Activated CD8-positive, alpha-beta memory T cell treated with anti-CD3 and anti-CD28 coated beads for 4 hours (primary cell): ENCODE results near the gene ACAP1.
A peak's percentile ranks its signal among the peaks of the same experiment; 100 is the strongest.
"Not testable (repeated sequence)": the region's sequence is repeated elsewhere in the genome, so short reads cannot be mapped to it uniquely, and the experiment has no call there.

Experiments
- DNase-seq, 2 donors: peaks; one replicate each; pipeline ENCODE4 v3.0.0-alpha.2; 2020; ENCODE audit warnings: low read depth in 2 of 2

ACAP1 gene

GRCh38 chr17:7328840-7329373, 7.4 kb upstream of the ACAP1 start, which contains the start of gene NEURL4:
NEURL4 (minus strand) TSS chr17:7329335; CDS start chr17:7329312, 23 bp downstream.
- DNase-seq = no peak

GRCh38 chr17:7329374-7329996, 6.8 kb upstream of the ACAP1 start:
- peak; percentile 87 to 95 for DNase-seq

- DNase-seq = peak; percentile 51 to 60
Observed at GRCh38 chr17:7329997-7330637, 6.2 kb upstream of the ACAP1 start.

DNA sequence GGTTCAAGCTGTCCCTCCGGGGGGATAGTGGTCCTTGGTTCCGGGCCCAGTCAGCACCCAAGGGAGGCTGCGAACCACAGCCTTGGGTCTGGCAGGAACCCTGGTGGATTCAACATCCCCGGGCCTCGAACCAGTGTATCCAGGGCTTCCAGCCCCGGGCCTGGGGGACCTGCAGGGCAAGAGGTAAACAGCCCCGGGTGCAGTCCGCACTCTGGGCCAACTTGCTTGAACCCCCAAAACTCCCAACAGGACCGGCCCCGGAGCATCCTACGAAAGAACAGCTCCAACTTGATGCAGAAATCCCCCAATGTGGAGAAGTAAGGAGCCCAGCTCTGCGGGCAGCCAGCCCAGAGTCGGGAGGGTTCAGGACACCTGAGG, 5.7 kb upstream of the ACAP1 start:
- DNase-seq = no peak

GRCh38 chr17:7332111-7332510, 4.2 kb upstream of the ACAP1 start:
- DNase-seq = no peak

- not testable (repeated sequence) for DNase-seq
Observed at GRCh38 chr17:7332600-7333069, 3.7 kb upstream of the ACAP1 start.

DNA sequence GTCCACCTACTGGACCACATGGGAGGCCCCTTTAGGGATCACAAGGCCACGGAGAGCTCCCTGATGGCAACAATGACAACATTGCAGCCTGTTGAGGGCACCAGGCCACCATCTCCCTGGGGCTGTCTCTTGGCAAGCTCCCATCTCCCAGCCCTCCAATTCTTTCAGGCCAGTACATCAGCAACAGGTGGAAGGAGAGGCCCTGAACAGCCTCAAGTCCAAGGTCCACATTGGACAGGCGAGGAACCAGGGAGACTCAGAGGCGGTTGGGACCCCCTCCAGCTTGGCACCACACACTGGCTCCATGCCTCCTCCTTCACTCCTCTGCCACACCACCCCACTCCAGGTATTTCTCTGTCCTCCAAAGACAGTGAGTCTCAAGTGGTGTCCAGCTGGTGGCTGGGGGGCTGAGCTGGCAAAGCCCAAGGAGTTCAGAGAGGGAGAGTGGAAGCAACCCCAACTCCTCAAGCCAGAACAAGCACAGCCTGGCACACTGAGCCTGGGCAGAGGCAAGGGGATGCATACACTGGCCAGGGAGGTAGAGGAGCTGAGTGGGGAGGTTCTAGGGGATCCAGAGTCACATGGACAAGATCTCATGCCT, 1.3 kb upstream of the ACAP1 start:
- no peak for DNase-seq

GRCh38 chr17:7335765-7336164, 564 bp upstream of the ACAP1 start:
- not testable (repeated sequence) for DNase-seq

GRCh38 chr17:7337600-7337999, 1.3 kb downstream of the ACAP1 start:
- DNase-seq = not testable (repeated sequence)

GRCh38 chr17:7340179-7340578, 3.9 kb downstream of the ACAP1 start:
- DNase-seq = no peak

GRCh38 chr17:7341842-7342241, 5.5 kb downstream of the ACAP1 start:
- DNase-seq = no peak

DNA sequence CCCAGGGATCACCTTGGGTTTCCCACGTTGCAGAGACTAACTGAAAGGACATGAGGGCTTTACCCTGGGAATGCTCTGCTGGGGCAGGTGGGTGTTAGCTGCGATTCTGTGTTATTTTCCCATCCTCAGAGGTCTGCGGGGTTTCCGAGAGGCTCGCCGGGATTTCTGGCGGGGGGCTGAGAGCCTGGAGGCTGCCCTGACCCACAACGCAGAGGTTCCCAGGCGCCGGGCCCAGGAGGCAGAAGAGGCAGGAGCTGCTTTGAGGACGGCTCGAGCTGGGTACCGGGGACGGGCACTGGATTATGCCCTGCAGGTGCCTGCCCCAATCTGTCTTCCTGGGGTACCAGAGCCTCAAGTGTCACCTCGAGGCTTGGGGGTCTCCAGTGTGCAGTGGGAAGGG, 6.9 kb downstream of the ACAP1 start:
- no peak for DNase-seq

DNA sequence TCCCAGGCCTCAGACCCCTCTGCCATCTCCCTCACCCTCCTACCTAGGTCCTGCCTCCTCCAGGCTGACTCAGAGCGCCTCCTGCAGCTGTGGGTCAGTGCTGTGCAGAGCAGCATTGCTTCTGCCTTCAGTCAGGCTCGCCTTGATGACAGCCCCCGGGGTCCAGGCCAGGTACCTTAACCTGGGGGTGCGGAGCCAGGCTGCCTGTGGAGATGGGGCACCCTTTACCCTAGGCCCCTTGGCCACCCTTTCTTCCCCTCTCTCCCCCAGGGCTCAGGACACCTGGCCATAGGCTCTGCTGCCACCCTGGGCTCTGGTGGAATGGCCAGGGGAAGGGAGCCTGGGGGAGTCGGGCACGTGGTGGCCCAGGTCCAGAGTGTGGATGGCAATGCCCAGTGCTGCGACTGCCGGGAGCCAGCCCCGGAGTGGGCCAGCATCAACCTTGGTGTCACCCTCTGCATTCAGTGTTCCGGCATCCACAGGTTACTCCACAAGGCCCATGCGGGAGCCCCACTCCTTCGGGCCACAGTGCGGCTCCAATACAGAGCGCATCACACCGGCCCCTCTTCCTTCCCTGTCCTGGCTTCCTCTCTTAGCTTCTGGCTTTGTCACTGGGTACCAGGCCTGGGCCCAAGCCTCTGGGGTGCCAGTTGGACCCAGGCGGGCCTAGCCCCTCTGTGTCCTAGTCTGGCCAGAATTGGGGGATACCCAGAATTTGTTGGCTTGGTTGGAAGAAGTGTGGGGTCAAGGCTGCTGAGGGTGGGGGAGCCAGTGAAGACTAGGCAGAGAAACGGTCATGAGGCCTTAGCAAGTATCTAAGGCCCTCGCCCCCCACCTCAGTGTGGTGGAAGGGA, 10.7 kb downstream of the ACAP1 start:
- DNase-seq = no peak

GRCh38 chr17:7347630-7348477, 11.5 kb downstream of the ACAP1 start:
- no peak for DNase-seq

DNA sequence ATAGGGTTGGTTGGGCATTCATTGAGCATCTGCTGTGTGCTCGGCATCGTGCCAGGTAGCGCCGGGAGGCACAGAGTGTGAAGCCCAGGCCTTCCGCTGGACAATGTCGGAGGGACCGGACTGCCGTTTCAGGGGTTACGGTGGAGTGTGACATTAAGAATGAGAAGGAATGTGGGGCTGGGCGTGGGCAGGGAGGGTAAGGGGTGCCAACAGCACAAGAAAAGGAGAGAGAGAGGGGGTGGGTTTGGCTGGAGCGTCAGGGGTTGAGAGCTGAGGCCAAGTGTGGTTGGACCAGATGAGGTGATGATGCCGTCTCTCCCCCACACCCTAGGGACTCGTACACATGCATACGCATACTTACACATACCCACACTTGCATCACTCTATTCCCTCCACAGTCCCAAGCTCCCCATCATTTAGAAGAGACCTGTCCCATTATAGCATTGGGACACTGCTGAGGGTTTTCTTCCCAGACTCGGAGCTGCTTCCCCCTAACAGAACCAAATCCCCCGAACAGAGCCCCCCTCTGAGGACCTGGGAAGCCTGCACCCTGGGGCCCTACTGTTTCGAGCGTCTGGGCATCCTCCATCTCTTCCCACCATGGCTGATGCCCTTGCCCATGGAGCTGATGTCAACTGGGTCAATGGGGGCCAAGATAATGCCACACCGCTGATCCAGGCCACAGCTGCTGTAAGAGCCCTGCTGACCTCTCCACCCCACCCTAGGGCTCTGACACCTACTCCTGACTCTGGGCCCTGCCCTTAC, 12.3 kb downstream of the ACAP1 start:
- DNase-seq = no peak

DNA sequence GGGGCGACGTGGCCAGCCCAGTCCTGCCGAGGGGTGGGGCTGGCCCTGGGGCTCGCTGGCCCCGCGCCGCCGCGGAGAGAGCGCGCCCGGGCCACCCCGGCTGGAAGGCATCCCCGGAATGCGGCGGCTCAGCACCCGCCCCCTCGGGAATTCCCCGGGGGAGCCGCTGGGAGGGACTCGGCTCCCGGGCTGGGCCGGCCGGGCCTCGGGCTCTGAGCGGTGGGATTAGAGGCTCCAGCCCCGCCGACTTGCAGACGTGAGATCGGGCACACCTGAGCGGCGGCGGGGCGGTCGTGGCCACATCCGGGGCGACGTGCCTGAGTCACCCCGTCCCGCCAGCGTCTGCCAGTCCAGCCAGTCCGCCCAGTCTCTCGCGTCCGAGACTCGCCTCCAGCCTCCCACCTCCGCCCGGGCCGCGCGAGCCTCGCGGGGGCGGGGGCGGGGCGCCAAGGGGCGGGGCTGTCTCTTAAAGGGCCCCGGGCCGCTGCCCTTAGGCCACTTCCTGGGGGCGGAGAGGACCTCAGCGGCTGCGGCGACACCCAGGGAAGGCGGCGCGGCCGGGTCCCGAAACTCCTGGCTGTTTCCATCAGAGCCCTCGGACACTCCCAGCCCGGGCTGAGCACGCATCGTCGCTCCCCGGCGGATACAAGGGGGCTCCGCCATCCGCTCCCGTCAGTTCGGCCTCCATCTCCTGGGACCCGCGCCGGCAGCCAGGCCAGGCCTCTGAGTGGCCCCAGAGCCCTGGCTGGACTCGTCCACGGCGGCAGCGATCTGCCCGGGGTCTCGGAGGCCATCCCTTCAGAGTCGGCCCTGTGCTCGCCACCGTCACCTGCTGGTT, 15.6 kb downstream of the ACAP1 start, which contains the start of gene KCTD11:
KCTD11 (plus strand) TSS at position 498 of the 838 bp plus-strand sequence.
- DNase-seq = peak; percentile 47 to 66

DNA sequence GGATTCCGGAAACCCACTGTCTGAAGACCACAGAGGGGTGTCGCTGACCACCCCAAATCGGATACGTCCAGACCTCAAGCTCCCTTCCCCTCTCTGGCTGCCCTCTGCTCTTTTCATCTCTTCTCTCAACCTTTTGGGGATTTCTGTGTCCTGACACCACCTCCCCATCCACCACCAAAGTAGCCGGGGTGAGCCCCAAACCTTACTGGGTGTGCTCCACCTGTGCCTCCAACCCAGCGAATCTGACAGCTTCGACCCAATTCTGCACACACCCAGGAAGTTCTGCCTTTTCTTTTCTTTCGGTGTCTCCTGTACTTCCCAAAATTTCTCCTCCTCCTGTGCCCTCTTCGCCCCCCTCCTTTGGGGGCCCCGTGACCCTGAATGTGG, 16.2 kb downstream of the ACAP1 start:
- no peak for DNase-seq

- DNase-seq = no peak
Observed at GRCh38 chr17:7352910-7353635, 16.7 kb downstream of the ACAP1 start.
